Mesendoderm (in vitro differentiated cells): ENCODE data around the gene C16orf95.

Experiments
- DNase-seq: peaks from one replicate; pipeline ENCODE4 v3.0.0; 2013
- H2AK5ac ChIP-seq: 2 replicates; pipeline ENCODE4 v1.6.1; 2013; ENCODE audit warnings: low read length, inconsistent platforms
- H2BK120ac ChIP-seq: 2 replicates; pipeline ENCODE4 v1.6.1; 2013; ENCODE audit warnings: low read depth, mild to moderate bottlenecking, low read length, moderate library complexity, mixed read lengths
- H2BK15ac ChIP-seq: replicated peaks from 2 replicates; pipeline ENCODE4 v1.6.1; 2013; ENCODE audit warnings: low read depth, mild to moderate bottlenecking, moderate library complexity
- H2BK5ac ChIP-seq: 2 replicates; pipeline ENCODE4 v1.6.1; 2013; ENCODE audit warnings: low read length, inconsistent platforms
- H3K18ac ChIP-seq: 2 replicates; pipeline ENCODE4 v1.6.1; 2013; ENCODE audit warnings: mild to moderate bottlenecking, low read length, mixed read lengths
- H3K23ac ChIP-seq: one replicate; pipeline ENCODE4 v1.6.1; 2013; ENCODE audit warnings: low read length
- H3K27ac ChIP-seq: 2 replicates; pipeline ENCODE4 v1.5.1; 2013; ENCODE audit warnings: low read depth, mild to moderate bottlenecking, inconsistent platforms, low read length, moderate library complexity
- H3K27me3 ChIP-seq: 2 replicates; pipeline ENCODE4 v1.6.1; 2013; ENCODE audit warnings: low read length, control low read depth, mild to moderate bottlenecking, inconsistent platforms; ENCODE audit not compliant: insufficient read depth, poor library complexity
- H3K36me3 ChIP-seq: 2 replicates; pipeline ENCODE4 v1.6.1; 2013; ENCODE audit warnings: low read length, inconsistent platforms; ENCODE audit not compliant: control insufficient read depth, insufficient read depth
- H3K4ac ChIP-seq: one replicate; pipeline ENCODE4 v1.6.1; 2013; ENCODE audit warnings: low read depth, mild to moderate bottlenecking, low read length, moderate library complexity
- H3K4me1 ChIP-seq: 2 replicates; pipeline ENCODE4 v1.6.1; 2013; ENCODE audit warnings: low read depth, low read length, inconsistent platforms; ENCODE audit not compliant: control insufficient read depth
- H3K4me2 ChIP-seq: 2 replicates; pipeline ENCODE4 v1.6.1; 2013; ENCODE audit warnings: low read length
- H3K4me3 ChIP-seq: 2 replicates; pipeline ENCODE4 v1.5.1; 2013; ENCODE audit warnings: mild to moderate bottlenecking, low read length
- H3K56ac ChIP-seq: one replicate; pipeline ENCODE4 v1.6.1; 2013; ENCODE audit warnings: low read length
- H3K79me1 ChIP-seq: 2 replicates; pipeline ENCODE4 v1.6.1; 2013; ENCODE audit warnings: low read length, inconsistent platforms
- H3K79me2 ChIP-seq: 2 replicates; pipeline ENCODE4 v1.6.1; 2013; ENCODE audit warnings: mild to moderate bottlenecking, low read length; ENCODE audit not compliant: control insufficient read depth, insufficient read depth
- H3K9ac ChIP-seq: 2 replicates; pipeline ENCODE4 v1.6.1; 2013; ENCODE audit warnings: low read length, inconsistent platforms
- H4K5ac ChIP-seq: one replicate; pipeline ENCODE4 v1.6.1; 2013; ENCODE audit warnings: low read length
- H4K8ac ChIP-seq: one replicate; pipeline ENCODE4 v1.6.1; 2013; ENCODE audit warnings: low read depth, mild to moderate bottlenecking, control low read depth, low read length, moderate library complexity
- WGBS: extraction: QIAGEN DNeasy Blood & Tissue Kit; methylation state at CpG from one replicate; pipeline ENCODE4 v1.1.7; 2013; ENCODE audit warnings: low lambda C conversion rate, missing lambda C conversion rate; ENCODE audit not compliant: insufficient coverage; ENCODE audit errors: extremely low coverage; 5-methylcytosine and 5-hydroxymethylcytosine counted together

Gene C16orf95

GRCh38 chr16:87278191-87279093 lies 38.8 kb downstream of the C16orf95 start:
- H3K23ac ChIP-seq = no peak overlapping the region
- H2BK120ac ChIP-seq = no peak overlapping the region
- H3K4me1 ChIP-seq = no peaks in the 10 kb centered on the region
- H3K27ac ChIP-seq = no peak overlapping the region
- H3K4me2 ChIP-seq = no peak overlapping the region
- no peak overlapping the region for H2AK5ac ChIP-seq
- no peaks in the 10 kb centered on the region for H3K79me2 ChIP-seq
- H3K56ac ChIP-seq = peak overlapping the region; percentile 28
- H2BK5ac ChIP-seq = no peak overlapping the region
- no CpG with 5 or more reads among the region's 38 CpGs for WGBS
- H3K36me3 ChIP-seq = no peaks in the 10 kb centered on the region
- no peaks in the 10 kb centered on the region for H3K79me1 ChIP-seq
- no peak overlapping the region for H3K9ac ChIP-seq
- H4K8ac ChIP-seq = no peak overlapping the region
- H4K5ac ChIP-seq = no peak overlapping the region
- no peak overlapping the region for H3K4me3 ChIP-seq
- H3K18ac ChIP-seq = no peak overlapping the region
- H2BK15ac ChIP-seq = no peak overlapping the region
- DNase-seq = peak; percentile 85
- no peaks in the 10 kb centered on the region for H3K27me3 ChIP-seq
- H3K4ac ChIP-seq = no peak overlapping the region

- Histone ChIP-seq H3K27ac (no peak overlapping the region), H3K79me1 (no peaks in the 10 kb centered on the region), H3K4me3 (no peak overlapping the region), H3K4me1 (no peaks in the 10 kb centered on the region), H3K23ac (no peak overlapping the region), H3K9ac (no peak overlapping the region), H4K5ac (no peak overlapping the region), H3K36me3 (no peaks in the 10 kb centered on the region), H3K4me2 (no peak overlapping the region), H3K56ac (no peak overlapping the region), H3K79me2 (no peaks in the 10 kb centered on the region), H3K18ac (no peak overlapping the region), H2BK15ac (no peak overlapping the region), H2BK5ac (no peak overlapping the region), H3K4ac (no peak overlapping the region), H2BK120ac (no peak overlapping the region), H4K8ac (no peak overlapping the region), H3K27me3 (no peaks in the 10 kb centered on the region), H2AK5ac (no peak overlapping the region)
- no peak for DNase-seq
- WGBS = no CpG with 5 or more reads among the region's 11 CpGs
Observed at GRCh38 chr16:87276924-87277323, 40.3 kb downstream of the C16orf95 start.

GRCh38 chr16:87276091-87276701 lies 41.0 kb downstream of the C16orf95 start:
- no peaks in the 10 kb centered on the region for H3K79me2 ChIP-seq
- H3K27me3 ChIP-seq = no peaks in the 10 kb centered on the region
- H3K56ac ChIP-seq = no peak overlapping the region
- H3K27ac ChIP-seq = no peak overlapping the region
- H2BK15ac ChIP-seq = no peak overlapping the region
- H3K23ac ChIP-seq = no peak overlapping the region
- H2AK5ac ChIP-seq = no peak overlapping the region
- H2BK120ac ChIP-seq = no peak overlapping the region
- WGBS = no CpG with 5 or more reads among the region's 16 CpGs
- H4K5ac ChIP-seq = no peak overlapping the region
- no peaks in the 10 kb centered on the region for H3K36me3 ChIP-seq
- no peak overlapping the region for H3K9ac ChIP-seq
- no peaks in the 10 kb centered on the region for H3K79me1 ChIP-seq
- H3K4me3 ChIP-seq = no peak overlapping the region
- no peaks in the 10 kb centered on the region for H3K4me1 ChIP-seq
- H3K4me2 ChIP-seq = no peak overlapping the region
- no peak overlapping the region for H3K18ac ChIP-seq
- DNase-seq = no peak
- no peak overlapping the region for H2BK5ac ChIP-seq
- no peak overlapping the region for H3K4ac ChIP-seq
- H4K8ac ChIP-seq = no peak overlapping the region

- H3K9ac ChIP-seq = no peak overlapping the region
Observed at GRCh38 chr16:87274794-87275193, 42.4 kb downstream of the C16orf95 start.

GRCh38 chr16:87273471-87274030 lies 43.6 kb downstream of the C16orf95 start:
- Histone ChIP-seq H3K27me3 (no peaks in the 10 kb centered on the region), H3K18ac (no peak overlapping the region), H3K4me2 (no peak overlapping the region), H2BK5ac (no peak overlapping the region), H3K56ac (no peak overlapping the region), H3K4me3 (no peak overlapping the region), H3K4me1 (no peaks in the 10 kb centered on the region), H2AK5ac (no peak overlapping the region), H3K27ac (no peak overlapping the region), H2BK15ac (no peak overlapping the region), H3K9ac (no peak overlapping the region), H3K4ac (no peak overlapping the region), H3K79me1 (no peaks in the 10 kb centered on the region), H3K23ac (no peak overlapping the region), H2BK120ac (no peak overlapping the region), H3K36me3 (no peaks in the 10 kb centered on the region), H4K5ac (no peak overlapping the region), H3K79me2 (no peaks in the 10 kb centered on the region), H4K8ac (no peak overlapping the region)
- WGBS = no CpG with 5 or more reads among the region's 10 CpGs
- DNase-seq = no peak

More at GRCh38 chr16:87274794-87275193, 42.4 kb downstream of the C16orf95 start:
- no peak for DNase-seq
- H3K36me3 ChIP-seq = no peaks in the 10 kb centered on the region
- WGBS = no CpG with 5 or more reads among the region's 4 CpGs
- no peak overlapping the region for H3K4ac ChIP-seq
- no peak overlapping the region for H2BK5ac ChIP-seq
- H3K79me1 ChIP-seq = no peaks in the 10 kb centered on the region
- no peak overlapping the region for H3K23ac ChIP-seq
- no peaks in the 10 kb centered on the region for H3K79me2 ChIP-seq
- no peak overlapping the region for H3K56ac ChIP-seq
- no peak overlapping the region for H3K27ac ChIP-seq
- H2AK5ac ChIP-seq = no peak overlapping the region
- H3K27me3 ChIP-seq = no peaks in the 10 kb centered on the region
- H4K5ac ChIP-seq = no peak overlapping the region
- H2BK120ac ChIP-seq = no peak overlapping the region
- no peaks in the 10 kb centered on the region for H3K4me1 ChIP-seq
- H3K4me3 ChIP-seq = no peak overlapping the region
- H3K18ac ChIP-seq = no peak overlapping the region
- no peak overlapping the region for H3K4me2 ChIP-seq
- no peak overlapping the region for H2BK15ac ChIP-seq
- no peak overlapping the region for H4K8ac ChIP-seq
